NCI-H187 (cell line): ENCODE measurements around the gene CAMK2N1.
"Not testable (repeated sequence)": the region's sequence is repeated elsewhere in the genome, so short reads cannot be mapped to it uniquely, and the experiment has no call there.

Experiments used
- DNase-seq, 2 experiments: peaks; one replicate each; lab custom pipeline; 2025; lab: John Stamatoyannopoulos, UW

The CAMK2N1 gene

DNA sequence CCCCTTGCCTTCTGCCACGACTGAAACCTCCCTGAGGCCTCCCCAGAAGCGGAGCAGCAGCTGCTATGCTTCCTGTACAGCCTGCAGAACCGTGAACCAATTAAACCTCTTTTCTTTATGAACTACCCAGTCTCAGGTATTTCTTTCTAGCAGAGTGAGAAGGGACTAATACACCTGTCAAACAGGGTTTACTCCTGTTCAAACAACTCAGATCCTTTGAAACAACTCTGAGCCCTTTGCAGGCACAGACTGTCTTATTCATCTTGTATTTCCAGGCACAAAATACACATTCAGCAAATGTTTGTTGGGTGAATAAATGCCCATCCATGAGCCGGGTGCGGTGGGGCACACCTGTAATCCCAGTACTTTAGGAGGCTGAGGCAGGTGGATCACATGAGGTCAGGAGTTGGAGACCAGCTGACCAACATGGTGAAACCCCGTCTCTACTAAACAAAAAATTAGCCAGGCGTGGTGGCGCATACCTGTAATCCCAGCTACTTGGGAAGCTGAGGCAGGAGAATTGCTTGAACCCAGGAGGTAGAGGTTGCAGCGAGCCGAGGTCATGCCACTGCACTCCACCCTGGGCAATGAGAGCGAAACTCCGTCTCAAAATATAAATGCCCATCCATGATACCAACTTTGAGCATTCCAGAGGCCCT is 10.8 kb upstream of the CAMK2N1 start:
- DNase-seq: not testable (repeated sequence)

DNA sequence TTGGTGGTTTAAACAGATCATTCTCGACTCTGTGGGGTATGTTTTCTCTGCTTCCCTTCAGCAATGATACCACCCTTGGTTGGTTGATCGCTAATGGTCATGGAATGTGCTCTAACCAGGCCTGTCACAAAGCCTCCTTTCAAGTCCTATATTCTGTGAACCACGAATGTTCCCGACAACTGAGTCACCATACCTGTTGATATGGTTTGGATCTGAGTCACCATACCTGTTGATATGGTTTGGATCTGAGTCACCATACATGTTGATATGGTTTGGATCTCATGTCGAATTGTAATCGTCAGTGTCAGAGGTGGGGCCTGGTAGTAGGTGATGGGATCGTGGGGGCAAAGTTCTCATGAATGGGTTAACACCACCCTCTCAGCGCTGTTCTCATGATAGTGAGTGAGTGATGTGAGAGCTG is 10.2 kb upstream of the CAMK2N1 start:
- DNase-seq: no peak

DNA sequence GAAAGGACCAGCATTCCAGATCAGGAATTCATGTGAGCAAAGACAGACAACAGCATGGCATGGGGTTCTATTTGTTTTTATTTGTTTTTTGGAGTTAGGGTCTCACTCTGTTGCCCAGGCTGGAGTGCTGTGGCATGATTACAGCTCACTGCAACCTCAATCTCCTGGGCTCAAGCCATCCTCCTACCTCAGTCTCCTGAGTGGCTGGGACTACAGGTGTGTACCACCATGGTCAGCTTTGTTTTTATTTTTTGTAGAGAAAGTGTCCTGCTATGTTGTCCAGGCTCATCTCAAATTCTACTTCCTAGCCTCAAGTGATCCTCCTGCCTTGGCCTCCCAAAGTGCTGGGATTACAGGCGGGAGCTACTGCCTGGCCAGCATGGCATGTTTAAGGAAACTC is 9.7 kb upstream of the CAMK2N1 start:
- DNase-seq: no peak

DNA sequence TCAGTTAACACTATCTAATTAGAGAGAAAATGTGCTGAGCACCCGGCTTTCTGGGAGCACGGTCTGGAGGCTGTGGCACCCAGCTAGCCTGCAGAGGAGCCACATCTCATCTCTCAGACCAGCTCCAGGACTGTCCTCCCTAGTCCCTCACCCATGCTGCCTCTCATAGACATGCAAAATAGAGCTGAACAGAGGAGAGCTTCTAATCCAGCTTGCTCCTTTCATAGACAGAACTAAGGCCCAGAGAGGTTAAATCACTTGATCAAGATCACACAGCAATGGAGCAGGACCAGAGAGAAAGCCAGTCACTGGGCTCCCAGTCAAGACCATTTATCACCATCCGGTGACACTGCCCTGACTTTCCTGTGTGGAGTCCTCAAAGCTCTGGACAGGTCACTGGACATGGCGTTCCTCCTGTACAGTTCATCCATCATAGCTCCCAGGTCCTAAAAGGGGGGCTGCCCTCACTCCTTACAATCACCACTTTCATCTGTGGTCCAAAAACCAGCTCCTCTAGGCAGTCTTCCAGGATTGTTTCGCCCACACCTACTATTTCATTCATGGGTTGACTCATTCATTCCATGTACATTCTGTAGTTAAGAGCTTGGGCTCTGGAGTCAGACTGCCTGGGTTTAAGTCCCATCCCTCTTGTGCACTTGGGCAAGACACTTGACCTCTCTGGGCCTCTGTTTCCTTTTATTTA is 8.8 kb upstream of the CAMK2N1 start:
- no peak for DNase-seq

DNA sequence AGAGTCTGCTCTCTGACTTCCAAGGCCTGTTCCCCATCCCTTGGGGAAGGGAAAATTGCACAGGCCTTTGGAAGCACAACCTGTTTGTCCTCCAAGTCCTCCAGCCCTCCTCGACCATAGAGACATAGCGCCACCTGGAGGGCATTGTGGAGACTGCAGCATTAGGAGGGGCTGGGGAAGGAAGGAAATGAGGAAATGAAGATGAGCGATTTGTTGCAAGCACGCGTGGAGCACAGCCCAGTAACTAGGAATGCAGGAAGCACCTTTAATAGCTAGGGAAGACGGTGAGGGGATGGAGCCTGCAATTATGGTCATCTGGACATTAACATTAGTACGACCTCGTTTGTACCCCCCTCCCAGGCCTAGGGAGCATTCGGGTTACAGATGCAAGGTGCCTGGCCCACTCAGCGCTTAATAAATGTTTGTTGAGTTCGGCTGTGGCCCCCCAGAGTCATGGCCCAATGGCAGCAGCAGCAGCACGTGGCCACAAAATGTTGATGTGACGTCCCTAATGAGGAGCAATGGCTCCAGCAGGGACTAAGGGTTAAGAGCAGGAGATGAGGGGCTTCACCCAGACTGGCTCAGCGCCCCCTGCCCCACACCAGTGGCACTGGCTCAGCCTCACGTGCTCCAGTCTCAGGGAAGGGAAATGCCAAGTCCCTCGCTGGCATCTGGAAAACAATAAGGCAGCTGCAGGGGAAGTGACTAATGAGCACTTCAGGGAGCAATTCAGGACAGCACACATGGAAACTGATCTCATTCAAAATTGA is 8.0 kb upstream of the CAMK2N1 start:
- DNase-seq: peak; percentile 42 to 59

DNA sequence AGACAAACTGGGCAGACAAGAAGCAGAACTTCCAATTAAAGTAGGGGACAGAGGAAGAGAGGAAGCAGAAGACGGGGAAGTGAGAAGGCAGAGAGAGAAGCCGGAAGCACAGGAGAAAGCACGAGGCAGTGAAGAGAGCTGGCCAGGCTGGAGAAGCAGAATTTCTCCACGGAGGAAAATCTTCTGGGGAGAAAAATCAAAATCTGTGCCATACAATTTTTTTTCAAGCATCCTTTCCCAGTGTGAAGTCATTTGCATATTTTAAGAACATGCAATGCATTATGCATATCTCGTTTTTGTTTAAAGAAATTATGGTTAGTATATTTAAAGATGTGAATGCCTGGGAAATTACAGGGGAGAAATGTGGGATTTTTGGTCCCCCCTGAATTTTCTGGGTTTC is 7.3 kb upstream of the CAMK2N1 start:
- no peak for DNase-seq

DNA sequence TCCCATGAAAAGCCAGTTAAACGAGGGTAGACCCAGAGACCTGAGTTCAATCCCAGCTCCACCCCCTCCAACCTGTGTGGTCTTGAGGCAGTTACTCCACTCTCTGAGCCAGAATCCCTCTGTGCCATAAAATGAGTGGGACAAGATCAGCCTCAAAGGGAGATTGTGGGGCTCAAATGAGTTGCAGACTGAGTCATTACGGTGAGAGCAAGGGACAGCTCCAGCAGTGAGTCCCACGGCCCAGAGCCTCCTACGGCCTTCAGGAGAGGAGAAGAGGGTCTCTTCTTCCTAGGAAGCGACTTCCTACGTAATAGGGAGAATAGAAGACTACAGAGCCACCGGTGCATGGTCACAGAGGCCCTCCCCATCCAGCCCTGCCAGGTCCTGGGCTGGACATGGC is 6.7 kb upstream of the CAMK2N1 start:
- no peak for DNase-seq

DNA sequence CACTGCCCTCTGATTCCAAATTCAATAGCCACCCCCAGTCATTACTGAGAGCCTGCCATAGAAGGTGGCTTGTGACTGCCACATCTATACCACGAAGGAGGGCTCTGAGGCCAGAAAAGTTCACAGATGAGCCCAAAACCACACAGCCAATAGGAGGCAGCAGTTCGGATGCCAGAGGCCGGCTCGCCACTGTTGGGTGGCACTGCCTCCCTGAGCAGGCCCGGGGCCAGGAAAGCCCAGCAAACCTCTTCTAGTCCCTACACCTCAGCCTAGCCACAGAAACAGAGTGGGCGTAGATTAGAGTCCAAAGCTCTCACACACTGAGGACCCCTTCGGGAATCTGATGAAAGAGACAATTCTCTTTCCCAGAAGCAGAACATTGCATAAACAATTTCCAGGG is 5.9 kb upstream of the CAMK2N1 start:
- no peak for DNase-seq

DNA sequence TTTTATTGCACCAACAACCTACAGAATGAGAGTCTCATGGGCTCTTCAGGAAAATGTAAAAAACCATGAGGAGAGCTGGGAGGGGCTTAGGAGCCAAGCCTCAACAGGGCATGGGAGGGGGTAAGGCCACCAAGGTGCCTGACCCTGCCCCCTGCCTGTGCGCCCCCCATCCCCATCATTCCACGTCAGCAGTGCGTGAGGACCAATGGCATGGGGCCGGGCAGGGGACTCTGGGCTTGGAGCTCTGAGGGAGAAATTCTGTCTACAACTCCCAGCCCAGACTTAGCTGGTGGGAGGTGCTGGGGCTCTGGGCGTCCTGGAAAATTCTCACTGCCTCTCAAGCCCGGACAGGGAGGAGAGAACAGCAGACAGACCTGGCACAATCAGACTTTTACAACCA is 5.2 kb upstream of the CAMK2N1 start:
- DNase-seq: no peak

DNA sequence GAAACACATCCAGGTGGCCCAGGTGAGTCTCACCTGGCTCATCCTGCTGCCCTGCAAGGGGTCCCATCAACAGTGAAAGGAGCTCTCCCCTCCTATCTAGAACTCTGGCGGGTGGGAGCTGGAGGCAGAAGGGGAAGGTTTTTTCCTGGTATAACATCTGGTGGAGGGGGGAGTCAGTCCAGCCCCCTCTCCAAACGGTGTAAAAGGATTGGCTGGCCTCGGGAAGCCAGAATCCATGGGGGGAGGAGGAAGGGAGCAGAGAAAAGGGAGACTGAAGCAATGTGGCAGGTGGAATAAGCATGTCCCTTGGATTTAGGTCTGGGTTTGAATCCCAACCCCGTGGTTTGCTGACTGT is 1.2 kb upstream of the CAMK2N1 start:
- peak in 1 of 2 experiments; percentile 26 for DNase-seq

DNA sequence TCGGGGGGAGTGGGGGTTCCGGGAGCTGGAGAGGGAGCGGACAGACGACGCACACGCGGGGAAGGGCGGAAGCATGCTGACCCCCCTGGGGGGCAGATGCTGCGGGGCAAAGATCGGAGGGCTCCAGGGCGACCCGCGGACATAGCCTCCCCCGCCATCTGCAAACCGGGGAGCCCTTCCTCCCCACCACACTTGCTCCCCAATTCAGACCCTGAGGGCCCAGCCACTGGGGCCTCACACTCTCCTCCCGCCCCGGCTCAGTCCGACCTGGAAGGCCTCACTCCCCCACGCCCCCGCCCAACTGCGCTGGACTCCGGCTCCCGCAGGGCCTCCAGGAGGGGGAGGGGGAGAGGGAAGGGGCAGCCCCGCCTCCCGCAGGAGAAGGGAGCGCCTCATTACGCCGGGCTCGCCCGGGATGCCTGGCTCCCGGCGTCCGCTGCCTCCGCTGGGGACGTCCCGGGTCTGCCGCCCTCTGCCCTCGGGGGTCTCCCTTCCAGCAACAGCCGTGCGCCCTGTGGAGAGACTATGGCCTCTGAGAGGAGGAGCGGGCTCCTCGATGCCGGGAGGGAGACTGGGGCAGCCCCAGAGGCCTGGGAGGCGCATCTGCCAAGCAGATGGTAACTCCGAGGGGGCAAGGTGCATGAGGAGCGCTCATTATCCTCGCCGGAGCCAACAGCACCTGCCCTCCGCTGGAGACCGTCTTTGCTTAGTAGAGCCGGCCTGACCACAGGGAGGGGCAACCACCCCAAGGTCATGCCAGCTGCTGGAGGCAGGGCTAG is 636 bp upstream of the CAMK2N1 start:
- peak; percentile 27 to 67 for DNase-seq

DNA sequence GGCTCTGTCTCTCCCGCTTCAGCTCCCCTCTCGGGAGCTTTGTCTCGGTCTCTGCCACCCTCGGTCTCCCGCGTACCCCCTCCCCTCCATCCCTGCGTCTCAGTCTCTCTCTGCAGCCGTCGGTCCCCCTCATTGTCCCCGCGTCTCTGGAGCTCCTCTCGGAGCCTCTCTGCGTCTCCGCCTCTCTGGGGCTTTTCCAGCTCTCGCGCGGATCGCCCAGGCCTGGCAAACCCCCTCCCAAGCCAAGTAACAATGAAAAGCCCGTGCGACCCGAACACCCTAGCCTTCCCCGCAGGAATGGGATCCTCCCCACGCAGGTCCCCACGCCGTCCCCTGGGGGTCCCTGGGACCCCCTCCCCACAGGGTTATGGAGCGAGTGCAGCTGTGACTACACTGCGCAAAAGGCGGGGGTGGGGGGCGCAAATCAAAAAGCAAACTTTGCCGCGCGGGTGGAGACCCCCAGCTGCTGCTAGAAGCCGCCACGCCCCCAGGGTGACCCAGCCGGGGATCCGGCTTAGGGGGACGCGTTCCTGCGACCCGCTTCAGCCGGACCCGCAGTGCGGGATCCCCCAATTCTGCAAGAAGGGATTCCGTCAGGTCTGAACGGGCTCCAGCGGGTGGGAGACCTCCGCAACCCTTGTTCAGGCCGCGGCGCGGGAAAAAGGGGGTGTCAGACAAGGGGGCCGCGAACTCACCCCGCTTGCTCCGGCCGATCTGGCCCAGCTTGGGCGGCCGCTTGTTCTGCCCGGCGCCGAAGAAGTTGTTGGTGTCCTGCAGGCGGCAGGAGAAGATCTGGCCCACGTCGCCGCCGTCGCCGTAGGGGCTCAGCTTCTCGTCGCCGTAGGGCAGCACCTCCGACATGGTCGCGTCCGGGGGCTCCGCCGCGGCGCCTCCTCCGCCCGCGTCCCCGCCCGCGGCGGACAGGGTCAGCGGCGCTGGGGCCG is 1.2 kb downstream of the CAMK2N1 start:
- no peak for DNase-seq

DNA sequence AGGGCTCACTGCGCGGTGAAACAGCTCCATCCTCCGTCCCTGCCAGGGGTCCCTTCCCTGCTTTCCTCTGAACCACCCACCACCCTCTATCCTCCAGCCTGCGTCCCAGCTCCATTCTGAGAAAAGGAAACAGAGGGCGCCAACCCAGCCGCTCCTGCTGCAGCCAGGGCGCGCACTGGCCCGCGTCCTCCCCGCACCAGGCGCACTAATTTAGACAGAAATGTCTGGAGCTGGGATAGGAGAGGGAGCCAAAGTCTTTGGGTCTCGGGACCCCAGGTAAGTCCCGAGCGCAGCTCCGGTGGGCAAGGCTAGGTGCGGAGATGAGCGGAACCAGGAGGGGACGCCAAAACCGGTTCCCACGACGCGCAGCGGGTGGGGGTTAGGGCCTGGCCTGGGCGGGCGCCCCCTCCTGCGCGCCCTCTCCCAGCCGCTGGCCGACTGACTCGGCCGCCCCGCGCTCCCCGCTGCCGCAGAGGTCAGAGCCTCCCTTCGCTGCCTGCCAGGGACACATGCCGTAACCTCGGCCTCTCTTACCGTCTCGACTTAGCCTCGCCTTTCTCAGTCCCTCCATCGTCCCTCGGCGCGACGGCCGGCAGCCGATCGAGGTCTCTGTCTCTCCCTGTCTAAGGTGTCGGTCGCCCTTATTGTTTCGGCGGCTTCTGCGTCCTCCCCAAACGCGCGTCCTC is 2.0 kb downstream of the CAMK2N1 start:
- DNase-seq: peak in 1 of 2 experiments; percentile 41

DNA sequence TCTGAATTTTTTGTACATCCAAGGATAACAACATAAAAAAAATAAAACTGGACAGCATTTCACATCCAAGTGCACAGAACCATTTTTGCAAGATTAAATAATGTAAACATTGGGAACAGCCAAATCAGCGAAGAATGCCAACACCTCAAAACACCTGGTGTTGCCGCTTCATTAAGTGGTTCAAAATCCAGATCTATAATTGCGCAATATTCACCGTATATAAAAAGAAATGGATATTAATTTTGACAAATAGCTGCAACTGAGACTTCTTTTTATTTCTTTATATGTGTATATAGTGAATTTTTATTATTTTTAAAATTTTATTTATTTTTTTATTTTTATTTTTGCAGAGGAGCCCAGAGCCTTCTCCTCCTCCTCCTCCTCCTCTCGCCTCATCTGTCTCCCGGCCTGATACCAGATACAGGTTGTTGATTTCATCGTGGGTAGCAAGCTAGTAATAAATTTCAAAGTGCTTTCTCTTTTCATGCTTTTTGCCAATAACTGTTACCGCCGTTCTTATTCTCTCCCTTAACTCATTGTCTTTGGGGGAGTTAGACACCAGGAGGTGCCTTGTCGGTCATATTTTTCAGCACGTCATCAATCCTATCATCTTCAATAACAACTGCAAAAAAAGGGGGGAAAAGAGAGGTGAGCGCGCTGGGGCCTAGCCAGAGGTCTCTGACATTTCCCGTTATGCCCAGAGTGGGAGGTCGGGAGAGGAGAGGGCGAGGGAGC is 2.7 kb downstream of the CAMK2N1 start:
- DNase-seq: no peak

DNA sequence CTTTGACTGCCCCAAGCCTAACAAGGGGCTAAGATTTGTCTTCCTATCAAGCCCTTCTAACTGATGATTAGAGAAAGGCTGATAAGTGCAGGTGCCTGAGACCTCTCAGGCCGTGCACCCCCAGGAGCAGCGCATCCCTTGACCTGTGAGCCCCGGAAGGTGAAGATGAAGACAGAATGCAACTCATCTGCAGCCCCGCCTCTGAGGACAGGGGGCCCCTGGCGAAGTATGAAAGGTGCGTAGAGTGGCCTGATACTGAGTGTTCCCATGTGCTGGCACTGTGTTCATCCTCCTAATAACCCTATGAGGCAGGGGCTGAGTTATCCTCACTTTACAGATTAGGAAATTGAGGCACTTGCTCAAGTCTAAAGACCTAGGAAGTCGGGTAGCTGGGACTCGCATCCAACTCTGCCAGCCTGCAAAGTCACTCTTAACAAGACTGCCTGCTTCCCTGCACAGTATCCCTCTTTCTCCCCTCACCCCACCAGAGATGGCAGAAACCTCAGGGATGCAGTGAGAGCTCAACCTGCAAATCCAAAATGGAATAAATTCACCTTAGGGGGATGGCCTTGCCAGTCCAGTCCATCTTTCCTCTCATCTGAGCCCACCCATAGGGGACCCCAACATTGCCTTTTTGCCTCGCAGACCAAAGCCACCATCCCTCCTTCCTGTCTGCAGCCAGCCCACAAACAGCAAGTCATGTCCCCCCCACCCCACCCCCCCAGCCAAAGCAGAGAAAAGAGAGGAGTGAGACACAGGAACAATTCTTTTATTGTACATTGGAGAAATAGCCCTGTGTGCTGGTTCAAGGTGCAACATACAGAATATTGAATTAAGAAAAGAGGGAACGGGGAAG is 4.1 kb downstream of the CAMK2N1 start:
- DNase-seq: no peak

DNA sequence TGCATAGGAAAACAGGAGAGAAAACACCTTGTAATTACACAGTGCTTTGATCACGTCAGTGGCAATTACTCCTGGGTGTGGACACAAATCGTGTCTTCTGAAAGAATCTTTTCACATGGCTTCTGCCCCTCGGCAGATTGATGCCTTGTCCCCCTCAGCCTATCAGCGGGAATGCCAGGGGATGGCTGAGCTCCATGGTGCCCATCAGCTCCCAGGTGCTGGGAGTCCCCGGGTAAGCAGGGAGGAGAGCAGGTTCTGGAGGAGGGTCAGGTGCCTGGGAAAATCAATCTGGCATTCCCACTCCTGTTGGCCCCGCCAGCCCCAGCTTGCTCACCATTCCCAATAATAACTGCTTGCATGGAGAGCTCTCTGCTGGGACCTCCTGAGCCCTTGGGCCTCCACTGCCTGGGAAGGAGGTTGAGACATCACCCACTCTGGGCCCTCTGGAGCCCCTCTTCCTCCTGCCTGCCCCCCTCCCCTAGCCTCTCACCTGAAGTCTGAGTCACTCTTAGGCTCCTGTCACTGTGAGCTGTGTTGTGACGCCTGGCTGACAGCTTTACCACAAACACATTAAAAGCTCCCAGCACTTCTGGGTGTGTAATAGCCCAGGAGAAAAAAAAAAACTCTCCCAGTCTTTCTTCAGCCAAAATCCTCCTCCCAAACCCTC is 4.9 kb downstream of the CAMK2N1 start:
- DNase-seq: no peak

DNA sequence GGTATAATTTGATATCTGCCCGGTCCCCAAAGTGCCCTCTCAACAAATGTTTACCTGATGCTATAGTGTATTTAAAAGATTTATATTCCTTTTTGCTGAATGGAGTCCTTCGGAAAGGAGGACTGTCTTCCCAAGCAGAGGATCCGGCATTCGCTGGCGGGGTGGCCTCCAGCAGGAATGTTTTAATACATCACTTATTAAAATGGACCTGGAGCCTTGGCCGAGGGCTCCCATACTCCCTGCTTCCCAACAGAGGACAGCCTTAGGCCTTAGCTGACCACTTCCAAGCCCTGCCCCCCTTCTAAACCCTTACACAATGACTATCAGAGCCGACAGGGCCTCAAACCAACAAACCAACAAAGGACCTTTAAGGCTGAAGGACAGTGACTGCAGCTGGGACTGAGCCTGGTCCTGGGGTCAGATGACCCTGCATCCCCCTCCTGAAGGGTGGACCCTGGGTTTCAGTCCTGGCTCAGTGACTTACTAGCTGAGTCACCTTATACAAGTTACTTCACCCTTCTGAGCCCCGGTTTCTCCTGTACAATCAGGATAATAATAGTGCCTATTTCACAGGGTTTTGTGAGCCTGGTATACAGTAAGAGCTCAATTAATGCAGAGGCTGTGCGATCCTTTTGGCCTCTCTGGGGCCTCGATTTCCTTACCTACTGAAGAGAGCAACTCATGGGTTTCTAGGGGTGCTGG is 5.6 kb downstream of the CAMK2N1 start:
- no peak for DNase-seq

DNA sequence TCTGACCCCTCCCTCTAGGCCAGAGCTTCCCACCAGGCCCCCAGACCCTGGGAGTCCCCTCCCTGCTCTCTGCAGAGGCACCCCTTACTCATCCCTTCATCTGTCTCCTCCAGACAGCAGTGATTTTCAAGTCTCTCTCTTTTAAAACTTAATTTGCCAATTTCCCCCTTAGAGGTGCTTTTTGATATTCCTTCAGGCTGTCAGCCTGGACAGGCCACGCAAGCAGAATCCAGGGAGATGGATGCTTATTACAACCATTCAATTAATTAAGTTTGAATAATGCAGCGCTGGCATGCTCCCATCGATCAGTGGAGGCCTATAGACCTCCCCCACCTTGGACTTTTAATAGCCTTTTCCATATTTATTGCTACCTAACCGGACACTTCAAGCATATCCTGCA is 6.2 kb downstream of the CAMK2N1 start:
- no peak for DNase-seq
